ENCODE data around the gene MRM3. TPM values are rescaled to one million over a fixed set of nuclear protein-coding genes. Genes with fewer than 3 reads are reported as not detected.
"Not testable (repeated sequence)": the region's sequence is repeated elsewhere in the genome, so short reads cannot be mapped to it uniquely, and the experiment has no call there.

The MRM3 gene
- total and polyA plus RNA-seq, 2 experiments from 2014 or later, result 17.7 to 23.4 TPM

GRCh38 chr17:789160-789840 is 7.1 kb downstream of the MRM3 start:
- no peak overlapping the region for H3K27ac Mint-ChIP-seq

DNA sequence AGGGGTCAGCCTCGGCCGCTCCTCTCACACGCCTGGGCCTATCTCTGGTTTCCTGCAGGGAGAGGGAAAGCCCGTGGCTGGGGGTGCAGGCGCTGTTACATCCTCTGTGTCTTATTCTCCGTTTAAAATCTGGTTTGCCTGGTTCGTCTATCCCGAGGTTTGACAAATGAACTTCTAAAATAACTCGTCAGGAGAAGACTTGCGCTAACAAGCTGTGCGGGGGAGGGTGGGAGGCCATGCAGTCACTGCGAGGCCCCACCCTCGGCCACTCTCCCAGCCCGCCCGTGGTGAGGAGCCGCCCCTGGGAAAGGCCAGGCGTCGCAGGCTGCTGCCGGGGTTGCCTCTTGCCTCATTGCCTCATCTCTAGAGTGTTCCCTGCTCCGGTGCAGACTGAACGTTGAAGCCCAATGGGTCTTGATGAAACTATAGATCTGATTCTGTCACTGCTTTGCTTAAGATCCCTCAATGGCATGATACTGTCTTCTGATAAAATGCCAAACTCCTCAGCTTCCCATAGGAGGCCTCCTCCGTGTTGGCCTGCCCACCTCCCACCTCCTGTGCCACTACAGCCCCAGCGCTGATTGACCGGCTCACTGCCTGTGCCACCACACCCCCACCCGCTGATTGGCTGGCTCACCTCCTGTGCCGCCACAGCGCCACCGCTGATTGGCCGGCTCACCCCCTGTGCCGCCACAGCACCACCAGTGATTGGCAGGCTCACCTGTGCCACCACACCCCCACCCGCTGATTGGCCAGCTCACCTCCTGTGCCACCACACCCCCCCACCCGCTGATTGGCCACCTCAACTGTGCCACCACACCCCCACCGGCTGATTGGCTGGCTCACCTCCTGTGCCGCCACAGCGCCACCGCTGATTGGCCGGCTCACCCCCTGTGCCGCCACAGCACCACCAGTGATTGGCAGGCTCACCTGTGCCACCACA is 8.0 kb downstream of the MRM3 start:
- not testable (repeated sequence) for H4K20me1 ChIP-seq (replicated peaks; ENCODE audit: insufficient read depth); H3K9me2 ChIP-seq (ENCODE audit: insufficient read depth); H3K4me1 ChIP-seq (ENCODE audit: insufficient read depth); H3K4me3 ChIP-seq; H2AFZ ChIP-seq; H3K4me3 Mint-ChIP-seq; H3K9me3 Mint-ChIP-seq; H3K36me3 ChIP-seq (ENCODE audit: insufficient read depth); H3K27me3 ChIP-seq (ENCODE audit: insufficient read depth); H3K4me2 ChIP-seq
- H3K27ac ChIP-seq (ENCODE audit: low read depth), result peak overlapping the region; percentile 74
- ATAC-seq (peak; percentile 46), DNase-seq (ENCODE audit: low spot score) (peak; percentile 56)
- Mint-ChIP-seq H3K4me1 (peaks cover 23% of the 10 kb centered on the region), H3K27me3 (ENCODE audit: insufficient read depth, low read depth, poor library complexity) (peaks cover 20% of the 10 kb centered on the region), H3K36me3 (ENCODE audit: low read depth) (peaks cover 58% of the 10 kb centered on the region), H3K27ac (peak overlapping the region; percentile 59; the same call in 1 of the 2 replicates)
- H3K79me2 ChIP-seq (replicated peaks; ENCODE audit: insufficient read depth), result peaks cover 14% of the 10 kb centered on the region
- peaks cover 31% of the 10 kb centered on the region for H3F3A ChIP-seq (replicated peaks; ENCODE audit: low read depth)

More at GRCh38 chr17:789160-789840, 7.1 kb downstream of the MRM3 start:
- no peak overlapping the region for H3K4me3 Mint-ChIP-seq
- H3K9me3 Mint-ChIP-seq, result no peaks in the 10 kb centered on the region; the same call in 2 of the 3 replicates
- Histone ChIP-seq H3K9me2 (ENCODE audit: insufficient read depth) (no peaks in the 10 kb centered on the region), H2AFZ (no peak overlapping the region), H3K36me3 (ENCODE audit: insufficient read depth) (no peaks in the 10 kb centered on the region; the same call in 1 of the 2 replicates), H3K27ac (ENCODE audit: low read depth) (peak overlapping the region; percentile 74; the same call in 1 of the 2 replicates), H3K27me3 (ENCODE audit: insufficient read depth) (no peaks in the 10 kb centered on the region), H3F3A (replicated peaks; ENCODE audit: low read depth) (peaks cover 31% of the 10 kb centered on the region), H3K4me2 (no peak overlapping the region), H4K20me1 (replicated peaks; ENCODE audit: insufficient read depth) (peaks cover 12% of the 10 kb centered on the region), H3K4me3 (no peak overlapping the region), H3K4me1 (ENCODE audit: insufficient read depth) (no peaks in the 10 kb centered on the region; the same call in 1 of the 2 replicates), H3K79me2 (replicated peaks; ENCODE audit: insufficient read depth) (peaks cover 24% of the 10 kb centered on the region)
- peaks cover 16% of the 10 kb centered on the region for H3K27me3 Mint-ChIP-seq (ENCODE audit: insufficient read depth, low read depth, poor library complexity)
- H3K36me3 Mint-ChIP-seq (ENCODE audit: low read depth), result peaks cover 58% of the 10 kb centered on the region
- no peak for ATAC-seq
- DNase-seq (ENCODE audit: low spot score), result no peak
- no peak for TF ChIP-seq ETS1 (IDR thresholded peaks at IDR 0.05)
- TF ChIP-seq POLR2AphosphoS5 (IDR thresholded peaks at IDR 0.05; ENCODE audit: low read depth), result no peak
- no peak for TF ChIP-seq JUNB (IDR thresholded peaks at IDR 0.05; ENCODE audit: unreplicated experiment)
- H3K4me1 Mint-ChIP-seq, result peaks cover 15% of the 10 kb centered on the region

GRCh38 chr17:790874-791247 is 8.7 kb downstream of the MRM3 start:
- peaks cover 25% of the 10 kb centered on the region for H3K27me3 Mint-ChIP-seq (ENCODE audit: insufficient read depth, low read depth, poor library complexity)
- not testable (repeated sequence) for H3K27ac Mint-ChIP-seq; H3K9me2 ChIP-seq (ENCODE audit: insufficient read depth); H3K4me2 ChIP-seq; H3K36me3 ChIP-seq (ENCODE audit: insufficient read depth); H4K20me1 ChIP-seq (replicated peaks; ENCODE audit: insufficient read depth); H3K4me1 ChIP-seq (ENCODE audit: insufficient read depth); H3K9me3 Mint-ChIP-seq; H3K4me3 ChIP-seq; H3K27me3 ChIP-seq (ENCODE audit: insufficient read depth); H3K4me3 Mint-ChIP-seq; H3K27ac ChIP-seq (ENCODE audit: low read depth); H3K79me2 ChIP-seq (replicated peaks; ENCODE audit: insufficient read depth); H2AFZ ChIP-seq
- ATAC-seq, result peak; percentile 11
- H3K4me1 Mint-ChIP-seq, result peaks cover 23% of the 10 kb centered on the region
- peaks cover 35% of the 10 kb centered on the region for H3F3A ChIP-seq (replicated peaks; ENCODE audit: low read depth)
- H3K36me3 Mint-ChIP-seq (ENCODE audit: low read depth), result peaks cover 55% of the 10 kb centered on the region
- DNase-seq (ENCODE audit: low spot score), result peak; percentile 48
